Kidney epithelial cell (primary cell): ENCODE data around the gene NRG3. TPM values are rescaled to one million over a fixed set of nuclear protein-coding genes. Genes with fewer than 3 reads are reported as not detected.

Experiments
- DNase-seq: peaks from one replicate; pipeline ENCODE4 v3.0.0-alpha.2; 2010; ENCODE audit warnings: low read depth
- H3K27me3 ChIP-seq: 2 replicates; pipeline ENCODE4 v1.6.0; 2011; ENCODE audit warnings: low read length; ENCODE audit not compliant: control insufficient read depth, insufficient read depth
- H3K36me3 ChIP-seq: 2 replicates; pipeline ENCODE4 v1.5.1; 2011; ENCODE audit warnings: low read length; ENCODE audit not compliant: control insufficient read depth, insufficient read depth
- H3K4me3 ChIP-seq: 2 replicates; pipeline ENCODE4 v1.5.1; 2011; ENCODE audit warnings: low read depth, mild to moderate bottlenecking, control low read depth, low read length
- CTCF ChIP-seq: IDR thresholded peaks from 2 replicates; pipeline ENCODE4 v1.5.1; 2011; ENCODE audit warnings: mild to moderate bottlenecking, moderate library complexity, low read length, control low read depth, inconsistent platforms; ENCODE audit not compliant: insufficient read depth, poor library complexity, severe bottlenecking
- total RNA-seq: library from RNA; depleted of rRNA; stranded (reverse); fragments of >200 nt; gene quantifications from 2 replicates; pipeline ENCODE4 v1.2.3, GENCODE V29; 2015

Gene NRG3
- total RNA-seq, 1 donor from 2014 or later = 10.2 TPM

GRCh38 chr10:81870472-81870871 is 4.5 kb upstream of the NRG3 start:
- H3K27me3 ChIP-seq = peaks cover 11% of the 10 kb centered on the region
- TF ChIP-seq CTCF = no peak
- DNase-seq = no peak
- H3K4me3 ChIP-seq = no peak overlapping the region
- H3K36me3 ChIP-seq = no peaks in the 10 kb centered on the region

- peak; percentile 53 for DNase-seq
- Histone ChIP-seq H3K27me3 (peaks cover 21% of the 10 kb centered on the region), H3K36me3 (no peaks in the 10 kb centered on the region), H3K4me3 (no peak overlapping the region)
- no peak for TF ChIP-seq CTCF
Measured at GRCh38 chr10:81871558-81871957, 3.4 kb upstream of the NRG3 start.

- Histone ChIP-seq H3K27me3 (peaks cover 21% of the 10 kb centered on the region), H3K36me3 (no peaks in the 10 kb centered on the region), H3K4me3 (no peak overlapping the region)
- TF ChIP-seq CTCF = no peak
- DNase-seq = peak; percentile 71
Measured at GRCh38 chr10:81872206-81872862, 2.7 kb upstream of the NRG3 start.

- H3K27me3 ChIP-seq = peaks cover 21% of the 10 kb centered on the region
- no peaks in the 10 kb centered on the region for H3K36me3 ChIP-seq
- TF ChIP-seq CTCF = no peak
- DNase-seq = no peak
- no peak overlapping the region for H3K4me3 ChIP-seq
Measured at GRCh38 chr10:81873231-81873931, 1.6 kb upstream of the NRG3 start.

GRCh38 chr10:81873932-81874816 is 820 bp upstream of the NRG3 start:
- H3K4me3 ChIP-seq = peak overlapping the region; percentile 58
- peak; percentile 31 for DNase-seq
- no peaks in the 10 kb centered on the region for H3K36me3 ChIP-seq
- H3K27me3 ChIP-seq = peaks cover 21% of the 10 kb centered on the region
- TF ChIP-seq CTCF = no peak
